ENCODE results near the gene PACRG.

Gene PACRG

DNA sequence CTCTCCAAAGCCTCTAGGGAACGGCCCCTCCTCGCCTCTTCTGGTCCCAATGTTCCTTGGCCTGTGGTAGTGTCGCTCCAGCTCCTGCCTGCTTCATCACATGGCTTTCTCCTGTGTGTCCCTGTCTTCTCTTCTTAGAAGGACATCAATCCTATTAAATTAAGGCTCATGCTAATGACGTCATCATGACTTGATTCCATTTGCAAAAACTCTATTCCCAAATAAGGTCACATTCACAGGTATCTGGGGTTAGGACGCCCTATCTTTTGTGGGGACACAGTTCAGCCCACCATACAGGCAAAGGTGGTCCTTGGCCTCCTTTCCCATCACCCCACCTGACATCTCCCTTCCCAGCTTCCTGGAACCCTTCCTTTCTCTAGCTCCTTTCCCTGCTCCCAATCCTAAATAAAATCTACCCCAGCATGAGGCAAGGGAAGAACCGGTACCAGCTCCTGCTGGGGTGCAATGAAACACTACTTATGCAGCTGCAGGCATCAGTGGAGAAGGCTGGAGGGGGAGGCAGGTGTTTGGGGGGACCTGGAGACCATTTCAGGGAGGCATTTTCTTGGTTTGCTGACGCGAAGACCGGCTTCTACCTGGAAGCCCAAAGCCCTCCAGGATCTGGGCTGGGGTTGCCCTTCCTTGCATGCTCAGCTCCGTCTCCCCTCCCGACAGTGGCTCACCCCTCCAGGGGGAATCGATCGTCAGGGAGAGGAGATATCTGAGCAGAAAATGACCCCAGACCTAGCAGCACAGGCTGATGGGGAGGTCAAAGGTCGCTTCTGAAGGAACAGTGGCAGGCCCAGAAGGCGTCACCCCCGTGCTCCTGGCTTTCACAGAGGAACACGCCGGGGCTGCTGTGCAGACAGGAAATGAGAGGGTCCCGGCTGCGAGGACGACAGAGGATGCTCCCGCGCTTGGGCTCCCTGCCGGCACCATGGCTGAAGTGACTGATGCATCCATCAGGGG, 615.1 kb downstream of the PACRG start:
- WGBS, 2 experiments: 85 to 87% methylated on average over 24 of the region's 24 CpGs
- no peak overlapping the region for H3K4me3 ChIP-seq (ENCODE audit: insufficient read depth, low read depth, low read length)
- no peak overlapping the region for H3K27ac ChIP-seq (ENCODE audit: insufficient read depth, low read depth, low read length, poor library complexity, severe bottlenecking)
- peaks cover 55% of the 10 kb centered on the region for H3K4me1 ChIP-seq (ENCODE audit: control insufficient read depth, insufficient read depth, low read length)
- no peaks in the 10 kb centered on the region for H3K27me3 ChIP-seq (ENCODE audit: control insufficient read depth, insufficient read depth, low read length, poor library complexity, severe bottlenecking)
- H3K36me3 ChIP-seq (ENCODE audit: control insufficient read depth, insufficient read depth, low read length): no peaks in the 10 kb centered on the region
- H3K9me3 ChIP-seq (ENCODE audit: control insufficient read depth, low read length): no peaks in the 10 kb centered on the region

DNA sequence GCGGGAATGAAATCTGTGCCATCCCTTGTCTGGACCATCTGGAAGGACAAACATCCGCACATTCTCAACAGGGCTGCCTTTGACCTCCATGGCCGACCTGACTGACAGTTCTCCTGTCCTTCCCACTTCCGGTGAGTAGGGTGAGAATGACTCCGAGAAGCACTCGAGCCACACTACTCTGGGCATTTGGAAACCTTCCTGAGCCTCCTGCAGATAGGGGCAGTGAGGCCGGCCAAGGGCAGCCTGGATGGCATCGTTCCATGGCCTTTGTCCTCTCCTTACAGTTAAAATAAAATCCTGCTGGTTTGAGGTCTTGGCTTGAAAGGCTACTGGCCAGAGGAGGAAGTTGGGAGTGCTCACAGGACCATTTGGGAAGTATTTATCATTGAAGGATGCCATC, 615.8 kb downstream of the PACRG start:
- 97 to 98% methylated on average over 8 of the region's 8 CpGs for WGBS, 2 experiments
- Histone ChIP-seq H3K36me3 (ENCODE audit: control insufficient read depth, insufficient read depth, low read length) (no peaks in the 10 kb centered on the region), H3K27ac (ENCODE audit: insufficient read depth, low read depth, low read length, poor library complexity, severe bottlenecking) (no peak overlapping the region), H3K4me3 (ENCODE audit: insufficient read depth, low read depth, low read length) (no peak overlapping the region), H3K4me1 (ENCODE audit: control insufficient read depth, insufficient read depth, low read length) (peaks cover 47% of the 10 kb centered on the region), H3K27me3 (ENCODE audit: control insufficient read depth, insufficient read depth, low read length, poor library complexity, severe bottlenecking) (no peaks in the 10 kb centered on the region), H3K9me3 (ENCODE audit: control insufficient read depth, low read length) (no peaks in the 10 kb centered on the region)

DNA sequence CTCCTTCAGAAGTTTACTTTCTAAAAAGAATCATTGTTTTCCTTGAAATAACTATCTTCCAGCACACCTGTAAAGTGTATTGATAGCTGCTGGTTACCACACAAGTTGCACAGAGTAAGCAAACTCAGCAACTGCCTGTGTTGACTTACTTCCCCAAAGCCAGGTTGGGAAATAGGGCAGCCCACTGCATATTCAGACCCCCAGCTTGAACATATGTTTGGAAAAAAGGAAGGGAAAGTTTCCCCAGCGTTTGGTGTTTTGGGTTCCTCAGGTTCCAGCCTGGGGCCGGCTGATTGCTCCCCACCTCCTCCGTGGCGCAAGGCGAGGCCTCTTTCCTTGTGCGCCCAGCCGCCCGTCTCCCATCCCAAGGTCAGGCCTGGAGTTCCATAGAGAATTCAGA, 616.6 kb downstream of the PACRG start:
- WGBS, 2 experiments: 92 to 95% methylated on average over 8 of the region's 8 CpGs
- Histone ChIP-seq H3K4me3 (ENCODE audit: insufficient read depth, low read depth, low read length) (no peak overlapping the region), H3K27ac (ENCODE audit: insufficient read depth, low read depth, low read length, poor library complexity, severe bottlenecking) (no peak overlapping the region), H3K9me3 (ENCODE audit: control insufficient read depth, low read length) (no peaks in the 10 kb centered on the region), H3K36me3 (ENCODE audit: control insufficient read depth, insufficient read depth, low read length) (no peaks in the 10 kb centered on the region), H3K27me3 (ENCODE audit: control insufficient read depth, insufficient read depth, low read length, poor library complexity, severe bottlenecking) (no peaks in the 10 kb centered on the region), H3K4me1 (ENCODE audit: control insufficient read depth, insufficient read depth, low read length) (peaks cover 39% of the 10 kb centered on the region)

DNA sequence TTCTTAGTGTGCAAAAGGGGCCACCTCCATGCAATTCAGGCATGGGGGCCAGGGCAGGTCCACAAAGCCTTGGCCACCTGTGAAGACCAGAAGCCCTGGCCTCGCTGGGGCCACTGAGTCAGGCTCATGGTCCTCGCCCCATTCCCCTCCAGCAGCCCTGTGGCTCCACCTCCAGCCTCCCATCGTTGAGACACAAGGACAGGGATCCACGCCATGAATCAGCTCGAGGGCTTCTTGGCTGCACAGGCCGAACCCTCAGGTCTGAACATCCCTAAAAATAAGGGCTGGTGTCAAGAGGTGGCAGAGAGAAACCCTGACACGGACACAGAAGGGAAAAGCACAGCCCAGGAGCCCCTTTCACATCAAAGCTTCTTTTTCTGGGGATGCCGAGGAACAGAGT, 618.2 kb downstream of the PACRG start:
- peaks cover 31% of the 10 kb centered on the region for H3K4me1 ChIP-seq (ENCODE audit: control insufficient read depth, insufficient read depth, low read length)
- H3K27me3 ChIP-seq (ENCODE audit: control insufficient read depth, insufficient read depth, low read length, poor library complexity, severe bottlenecking): no peaks in the 10 kb centered on the region
- no peak overlapping the region for H3K27ac ChIP-seq (ENCODE audit: insufficient read depth, low read depth, low read length, poor library complexity, severe bottlenecking)
- 91 to 92% methylated on average over 8 of the region's 8 CpGs for WGBS, 2 experiments
- H3K9me3 ChIP-seq (ENCODE audit: control insufficient read depth, low read length): no peaks in the 10 kb centered on the region
- no peaks in the 10 kb centered on the region for H3K36me3 ChIP-seq (ENCODE audit: control insufficient read depth, insufficient read depth, low read length)
- no peak overlapping the region for H3K4me3 ChIP-seq (ENCODE audit: insufficient read depth, low read depth, low read length)

- Histone ChIP-seq H3K36me3 (ENCODE audit: control insufficient read depth, insufficient read depth, low read length) (no peaks in the 10 kb centered on the region), H3K4me1 (ENCODE audit: control insufficient read depth, insufficient read depth, low read length) (peaks cover 25% of the 10 kb centered on the region), H3K27ac (ENCODE audit: insufficient read depth, low read depth, low read length, poor library complexity, severe bottlenecking) (no peak overlapping the region), H3K27me3 (ENCODE audit: control insufficient read depth, insufficient read depth, low read length, poor library complexity, severe bottlenecking) (no peaks in the 10 kb centered on the region), H3K4me3 (ENCODE audit: insufficient read depth, low read depth, low read length) (no peak overlapping the region), H3K9me3 (ENCODE audit: control insufficient read depth, low read length) (no peaks in the 10 kb centered on the region)
- WGBS, 2 experiments: 83 to 85% methylated on average over 16 of the region's 16 CpGs
Observed at GRCh38 chr6:163346497-163346961, 618.8 kb downstream of the PACRG start.

GRCh38 chr6:163347021-163347446, 619.3 kb downstream of the PACRG start:
- no peak overlapping the region for H3K4me3 ChIP-seq (ENCODE audit: insufficient read depth, low read depth, low read length)
- WGBS, 2 experiments: 90 to 93% methylated on average over 12 of the region's 12 CpGs
- no peak overlapping the region for H3K27ac ChIP-seq (ENCODE audit: insufficient read depth, low read depth, low read length, poor library complexity, severe bottlenecking)
- no peaks in the 10 kb centered on the region for H3K27me3 ChIP-seq (ENCODE audit: control insufficient read depth, insufficient read depth, low read length, poor library complexity, severe bottlenecking)
- H3K9me3 ChIP-seq (ENCODE audit: control insufficient read depth, low read length): no peaks in the 10 kb centered on the region
- peaks cover 21% of the 10 kb centered on the region for H3K4me1 ChIP-seq (ENCODE audit: control insufficient read depth, insufficient read depth, low read length)
- H3K36me3 ChIP-seq (ENCODE audit: control insufficient read depth, insufficient read depth, low read length): no peaks in the 10 kb centered on the region

DNA sequence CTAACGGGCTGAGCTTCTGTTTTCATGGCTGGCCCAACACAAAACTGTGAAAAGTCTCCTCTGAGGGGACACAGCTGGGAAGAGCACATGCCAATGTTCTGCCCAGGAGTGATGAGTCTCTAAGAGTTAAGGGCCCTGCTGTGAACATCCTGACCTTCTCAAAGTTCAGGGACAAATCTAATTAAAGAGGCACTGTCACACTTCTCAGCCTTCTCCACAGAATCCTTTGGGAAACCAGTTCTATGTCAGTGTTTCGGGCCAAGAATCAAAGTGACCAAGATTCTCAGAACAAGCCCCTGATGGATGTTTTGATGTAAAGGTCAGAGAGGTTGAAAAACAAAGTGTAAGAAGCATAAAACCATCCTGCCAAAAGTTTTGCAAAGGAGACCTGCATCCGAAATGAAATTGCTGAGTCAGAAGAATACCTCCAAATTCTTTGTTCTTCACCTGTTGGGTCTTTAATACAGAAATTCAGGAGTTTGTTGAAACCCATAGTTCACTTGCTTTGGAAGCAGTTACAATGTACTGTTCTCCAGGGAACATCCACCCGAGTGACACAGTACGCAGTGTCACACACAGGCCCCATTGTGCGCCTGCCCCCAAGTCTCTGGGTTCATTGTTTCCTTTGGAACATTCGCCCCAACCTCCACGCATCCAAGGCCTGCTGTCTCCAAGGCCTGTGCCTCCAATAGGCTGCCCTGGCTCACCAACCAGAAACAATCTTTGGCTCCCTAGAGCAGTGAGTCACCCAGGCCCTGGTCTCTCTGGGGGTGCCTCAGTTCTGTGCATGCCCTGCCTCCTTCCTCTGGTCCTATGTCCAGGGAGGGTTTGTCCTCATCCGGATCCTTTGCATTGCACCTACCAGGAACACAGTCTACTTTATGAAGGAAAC, 621.3 kb downstream of the PACRG start:
- no peak overlapping the region for H3K27ac ChIP-seq (ENCODE audit: insufficient read depth, low read depth, low read length, poor library complexity, severe bottlenecking)
- no peak overlapping the region for H3K4me3 ChIP-seq (ENCODE audit: insufficient read depth, low read depth, low read length)
- WGBS, 2 experiments: 90 to 91% methylated on average over 9 of the region's 9 CpGs
- H3K27me3 ChIP-seq (ENCODE audit: control insufficient read depth, insufficient read depth, low read length, poor library complexity, severe bottlenecking): no peaks in the 10 kb centered on the region
- H3K9me3 ChIP-seq (ENCODE audit: control insufficient read depth, low read length): no peaks in the 10 kb centered on the region
- no peaks in the 10 kb centered on the region for H3K36me3 ChIP-seq (ENCODE audit: control insufficient read depth, insufficient read depth, low read length)
- H3K4me1 ChIP-seq (ENCODE audit: control insufficient read depth, insufficient read depth, low read length): peaks cover 7% of the 10 kb centered on the region

GRCh38 chr6:163349696-163350095, 621.9 kb downstream of the PACRG start:
- no peaks in the 10 kb centered on the region for H3K9me3 ChIP-seq (ENCODE audit: control insufficient read depth, low read length)
- no peak overlapping the region for H3K4me3 ChIP-seq (ENCODE audit: insufficient read depth, low read depth, low read length)
- WGBS, 2 experiments: 92 to 97% methylated on average over 8 of the region's 8 CpGs
- peaks cover 7% of the 10 kb centered on the region for H3K4me1 ChIP-seq (ENCODE audit: control insufficient read depth, insufficient read depth, low read length)
- H3K27me3 ChIP-seq (ENCODE audit: control insufficient read depth, insufficient read depth, low read length, poor library complexity, severe bottlenecking): no peaks in the 10 kb centered on the region
- H3K36me3 ChIP-seq (ENCODE audit: control insufficient read depth, insufficient read depth, low read length): no peaks in the 10 kb centered on the region
- H3K27ac ChIP-seq (ENCODE audit: insufficient read depth, low read depth, low read length, poor library complexity, severe bottlenecking): no peak overlapping the region

GRCh38 chr6:163351013-163351412, 623.2 kb downstream of the PACRG start:
- Histone ChIP-seq H3K4me1 (ENCODE audit: control insufficient read depth, insufficient read depth, low read length) (peaks cover 7% of the 10 kb centered on the region), H3K27ac (ENCODE audit: insufficient read depth, low read depth, low read length, poor library complexity, severe bottlenecking) (no peak overlapping the region), H3K27me3 (ENCODE audit: control insufficient read depth, insufficient read depth, low read length, poor library complexity, severe bottlenecking) (no peaks in the 10 kb centered on the region), H3K9me3 (ENCODE audit: control insufficient read depth, low read length) (no peaks in the 10 kb centered on the region), H3K36me3 (ENCODE audit: control insufficient read depth, insufficient read depth, low read length) (no peaks in the 10 kb centered on the region), H3K4me3 (ENCODE audit: insufficient read depth, low read depth, low read length) (no peak overlapping the region)
- whole genome bisulfite sequencing, 2 experiments: 78 to 84% methylated on average over 6 of the region's 6 CpGs
